NAMALWA (cell line): ENCODE results near the gene MYH9.
A peak's percentile ranks its signal among the peaks of the same experiment; 100 is the strongest.

Experiments
- DNase-seq: peaks from one replicate; pipeline ENCODE4 v3.0.0-alpha.2; 2015; ENCODE audit warnings: low spot score

Gene MYH9

DNA sequence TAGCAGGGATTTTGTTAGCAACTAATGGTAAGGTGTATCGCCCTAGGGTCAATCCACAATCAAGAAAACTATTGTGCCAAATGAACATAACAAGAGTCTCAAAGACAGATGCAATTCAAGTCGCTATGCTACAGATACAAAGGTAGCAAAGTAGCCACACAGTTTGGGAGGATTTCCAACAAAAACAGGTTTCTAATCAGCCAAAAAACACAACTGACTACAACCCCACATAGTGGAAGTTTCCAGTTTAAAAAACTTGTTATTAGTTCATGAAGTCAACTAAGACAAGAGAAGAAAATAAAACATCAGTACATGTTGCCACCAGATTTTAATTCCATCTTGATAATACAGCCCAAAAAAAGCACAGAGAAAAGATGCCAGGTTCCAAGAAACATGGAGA is 38.0 kb downstream of the MYH9 start:
- no peak for DNase-seq

DNA sequence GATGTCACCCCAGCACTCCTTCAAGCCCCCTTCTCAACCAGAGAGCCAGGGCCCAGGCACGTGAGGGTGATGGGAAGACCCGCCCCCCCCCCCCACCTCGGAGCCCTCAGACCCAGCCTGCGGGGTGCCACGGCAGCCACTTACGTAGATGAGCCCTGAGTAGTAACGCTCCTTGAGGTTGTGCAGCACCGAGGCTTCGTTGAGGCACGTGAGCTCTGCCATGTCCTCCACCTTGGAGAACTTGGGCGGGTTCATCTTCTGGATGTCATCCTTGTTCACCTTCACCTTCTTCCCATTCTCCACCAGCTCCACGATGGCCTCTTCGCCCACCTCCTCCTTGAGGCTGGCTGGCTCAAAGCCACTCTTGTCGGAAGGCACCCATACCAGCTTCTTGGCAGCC is 39.0 kb downstream of the MYH9 start:
- no peak for DNase-seq

DNA sequence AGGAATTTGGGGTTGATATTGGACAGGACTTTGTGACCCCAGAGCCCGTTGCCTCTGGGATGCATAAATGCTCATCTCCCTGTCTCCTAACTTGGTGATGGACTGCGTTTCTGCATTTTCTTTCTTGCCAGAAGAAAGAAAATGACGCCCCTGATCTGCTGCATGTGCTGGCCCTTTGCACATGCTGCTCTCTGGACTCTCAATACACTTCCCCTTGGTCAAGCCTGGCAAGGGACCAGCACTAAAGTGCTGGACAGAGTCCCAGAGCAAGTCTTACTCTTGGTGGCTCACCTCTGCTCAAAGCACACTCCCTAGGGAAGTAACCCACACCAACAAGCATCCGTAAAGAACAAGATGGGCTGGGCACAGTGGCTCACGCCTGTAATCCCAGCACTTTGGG is 40.7 kb downstream of the MYH9 start:
- DNase-seq = no peak

- no peak for DNase-seq
Observed at GRCh38 chr22:36344106-36344827, 43.5 kb downstream of the MYH9 start.

DNA sequence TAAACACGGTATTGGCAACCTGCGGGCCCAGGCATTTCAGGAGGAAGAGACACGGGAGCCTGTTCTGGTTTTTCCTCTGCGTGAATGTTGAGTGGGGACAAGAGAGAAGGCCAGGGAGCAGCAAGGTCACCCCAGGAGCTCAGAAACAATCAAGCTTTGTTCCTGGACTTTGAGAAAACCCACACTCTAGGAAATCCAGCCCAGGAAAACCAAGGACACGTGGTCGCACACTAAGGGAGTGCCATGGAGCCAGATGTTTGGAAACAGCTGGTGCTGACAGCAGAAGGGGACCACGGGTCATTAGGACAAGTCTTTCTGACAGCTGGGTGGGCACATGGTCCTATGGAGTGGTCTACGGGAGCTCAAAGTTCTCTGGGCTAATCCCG is 44.1 kb downstream of the MYH9 start:
- no peak for DNase-seq

DNA sequence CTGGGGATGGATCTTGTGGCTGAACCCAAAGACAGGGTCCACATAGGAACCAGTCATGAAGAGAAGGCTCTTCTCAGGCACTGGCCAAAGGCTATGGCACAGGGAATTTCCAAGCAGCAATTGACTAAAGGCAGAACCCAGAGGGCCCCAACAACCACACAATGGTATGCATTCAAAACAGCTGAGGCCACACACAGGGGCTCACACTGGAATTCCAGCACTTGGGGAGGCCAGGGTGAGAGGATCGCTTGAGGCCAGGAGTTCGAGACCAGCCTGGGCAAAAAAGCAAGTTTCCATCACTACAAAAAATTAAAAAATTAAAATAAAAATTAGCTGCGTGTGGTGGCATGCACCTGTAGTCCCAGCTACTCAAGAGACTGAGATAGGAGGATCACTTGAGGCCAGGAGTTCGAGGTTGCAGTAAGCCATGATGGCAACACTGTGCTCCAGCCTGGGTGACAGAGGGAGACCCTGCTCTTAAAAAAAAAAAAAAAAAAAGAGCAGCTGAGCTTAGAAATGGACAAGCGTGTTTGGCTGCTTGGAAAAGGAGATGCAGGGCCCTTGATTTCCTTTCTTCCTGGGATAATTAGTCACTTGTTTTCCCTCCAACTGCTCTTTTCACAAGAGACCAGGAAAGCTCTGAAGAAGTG is 44.6 kb downstream of the MYH9 start:
- DNase-seq = no peak

DNA sequence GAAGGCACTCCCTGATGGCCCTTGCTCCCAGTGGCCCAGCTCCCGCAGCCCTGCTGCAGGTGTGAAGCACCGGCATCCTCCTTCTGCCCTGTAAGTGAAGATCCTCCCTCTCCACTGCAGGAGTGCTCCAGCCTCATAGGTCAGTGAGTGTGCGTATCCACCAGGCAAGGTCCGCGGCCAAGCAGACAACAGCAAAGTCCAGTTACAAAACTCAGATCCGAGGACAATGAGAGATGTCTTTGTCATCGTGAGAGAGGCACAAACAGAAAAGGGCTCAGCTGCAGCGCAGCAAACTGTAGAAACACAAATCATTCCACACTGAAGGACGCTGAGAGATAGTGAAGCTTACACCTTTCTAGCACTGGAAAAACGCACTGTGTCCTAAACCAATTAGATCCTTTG is 46.1 kb downstream of the MYH9 start:
- DNase-seq = no peak

DNA sequence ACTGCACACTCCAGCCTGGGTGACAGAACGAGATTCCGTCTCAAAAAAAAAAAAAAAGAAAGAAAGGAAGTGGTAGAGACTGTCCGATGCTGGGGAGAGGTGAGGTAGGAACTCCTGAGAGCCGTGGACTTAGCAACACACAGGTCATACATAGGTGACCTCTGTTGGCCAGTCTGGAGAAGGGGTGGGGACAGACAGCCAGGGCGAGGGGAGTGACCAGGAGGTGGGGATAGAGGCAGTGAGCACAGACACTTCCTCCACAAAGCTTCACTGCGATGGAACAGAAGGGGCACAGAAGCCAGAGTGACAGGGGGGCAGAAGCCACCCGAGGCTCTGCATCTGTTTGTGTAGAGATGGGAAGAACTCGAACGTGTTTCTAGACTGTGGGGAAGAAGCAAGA is 47.1 kb downstream of the MYH9 start:
- DNase-seq = no peak

- no peak for DNase-seq
Observed at GRCh38 chr22:36339171-36340065, 48.3 kb downstream of the MYH9 start.

DNA sequence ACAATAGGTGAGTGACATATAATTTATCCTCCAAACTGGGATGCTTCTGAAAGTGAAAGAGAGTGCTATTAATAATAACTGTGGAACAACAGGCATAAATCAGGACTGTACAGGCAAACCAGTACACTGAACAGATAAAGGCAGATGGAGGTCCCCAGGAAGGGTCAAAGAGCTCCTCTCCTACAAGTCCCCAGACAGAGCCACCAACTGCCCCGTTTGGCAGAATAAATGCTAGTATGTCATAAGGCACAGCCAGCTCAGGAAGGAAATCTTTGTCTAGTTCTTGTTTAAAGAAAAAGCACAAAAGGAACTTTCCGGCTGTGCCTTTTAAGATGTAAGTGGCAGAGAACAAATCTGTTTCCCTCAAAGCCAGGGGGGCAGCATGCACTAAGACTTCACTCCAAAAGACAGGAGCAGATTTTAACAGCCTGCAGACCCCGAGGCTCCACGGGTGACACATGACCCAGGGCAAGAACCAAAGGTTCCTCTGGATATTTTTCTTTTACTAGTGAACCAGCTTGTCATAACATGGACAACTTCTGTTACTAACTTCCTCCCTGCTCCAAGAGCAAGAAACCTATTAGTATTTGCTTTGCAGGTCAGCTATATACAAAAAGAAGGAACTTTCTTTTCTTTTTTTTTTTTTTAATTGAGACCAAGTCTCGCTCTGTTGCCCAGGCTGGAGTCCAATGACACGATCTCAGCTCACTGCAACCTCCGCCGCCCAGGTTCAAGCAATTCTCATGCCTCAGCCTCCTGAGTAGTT is 50.2 kb downstream of the MYH9 start:
- no peak for DNase-seq

- DNase-seq = no peak
Observed at GRCh38 chr22:36336246-36337182, 51.3 kb downstream of the MYH9 start.

GRCh38 chr22:36335621-36336020 is 52.1 kb downstream of the MYH9 start:
- no peak for DNase-seq

DNA sequence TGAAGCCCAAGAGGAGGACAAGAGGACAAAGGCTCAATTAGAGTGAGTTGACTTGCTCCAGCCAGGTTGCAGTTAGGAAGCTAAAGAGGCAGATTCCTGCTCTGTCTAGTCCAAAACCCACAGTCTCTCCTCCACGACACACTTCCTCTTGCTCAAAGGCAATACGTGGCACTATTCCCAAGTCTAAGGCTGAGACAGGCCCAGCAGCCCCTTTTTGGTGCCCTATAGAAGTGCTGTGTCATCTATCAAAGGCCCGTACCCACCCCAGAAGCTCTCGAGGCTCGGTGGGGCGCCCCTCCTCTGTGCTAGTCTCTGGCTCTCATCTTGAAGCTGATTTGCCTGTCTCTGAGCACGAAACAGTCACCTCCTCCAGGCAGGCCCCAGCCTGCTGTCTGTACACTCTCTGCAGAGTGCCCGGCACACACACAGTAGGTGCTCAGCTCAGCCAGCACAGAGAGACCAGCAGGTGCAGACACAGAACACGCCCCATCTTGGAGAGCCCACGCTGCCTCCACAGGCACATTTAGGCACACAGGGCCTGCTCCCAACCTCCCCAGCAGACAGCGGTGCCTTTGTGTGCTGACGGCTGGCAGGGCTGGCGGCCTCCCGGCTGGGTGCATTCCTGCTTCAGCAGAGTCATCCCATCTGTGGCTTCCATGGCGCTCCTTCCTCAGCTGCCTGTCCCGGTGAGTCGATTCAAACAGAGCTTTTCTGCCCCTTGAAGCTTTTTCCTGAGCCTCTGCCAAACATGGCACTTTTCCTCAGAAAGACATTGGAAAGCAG is 52.8 kb downstream of the MYH9 start:
- DNase-seq = no peak

DNA sequence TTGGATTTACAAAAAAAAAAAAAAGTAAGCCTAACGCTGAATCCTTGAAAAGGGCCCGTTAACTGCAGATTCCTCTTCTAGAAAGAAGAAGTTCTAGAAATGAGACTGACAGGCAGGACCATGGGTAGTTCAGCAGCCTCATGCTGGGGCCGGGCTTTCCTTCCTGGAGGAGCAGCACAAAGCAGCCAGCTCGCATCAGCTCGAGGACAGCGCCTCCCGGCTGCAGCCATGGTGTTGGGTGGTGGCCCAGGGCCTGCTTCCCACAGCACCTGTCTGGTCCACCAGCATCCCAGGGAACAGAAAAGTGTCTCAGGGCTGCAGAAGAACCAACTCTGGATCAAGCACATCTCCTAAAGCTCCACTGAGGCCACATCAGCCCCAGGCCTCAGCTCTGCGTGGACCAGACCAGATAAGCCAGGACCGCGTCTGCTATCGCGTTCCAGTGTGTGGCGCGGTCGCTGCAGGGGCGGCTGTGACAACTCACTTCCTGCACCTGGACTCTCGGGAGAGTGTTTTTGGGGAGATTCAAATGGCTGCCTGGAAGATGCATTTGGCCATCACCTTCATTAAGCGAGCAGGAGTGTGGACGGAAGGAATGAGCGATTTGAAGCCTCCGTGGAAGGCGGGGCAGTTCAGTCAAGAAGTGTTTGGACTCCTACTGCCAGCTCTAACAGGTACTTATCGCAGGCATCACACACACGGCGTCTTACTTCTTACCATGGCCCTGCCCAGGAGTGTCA is 53.5 kb downstream of the MYH9 start:
- no peak for DNase-seq

DNA sequence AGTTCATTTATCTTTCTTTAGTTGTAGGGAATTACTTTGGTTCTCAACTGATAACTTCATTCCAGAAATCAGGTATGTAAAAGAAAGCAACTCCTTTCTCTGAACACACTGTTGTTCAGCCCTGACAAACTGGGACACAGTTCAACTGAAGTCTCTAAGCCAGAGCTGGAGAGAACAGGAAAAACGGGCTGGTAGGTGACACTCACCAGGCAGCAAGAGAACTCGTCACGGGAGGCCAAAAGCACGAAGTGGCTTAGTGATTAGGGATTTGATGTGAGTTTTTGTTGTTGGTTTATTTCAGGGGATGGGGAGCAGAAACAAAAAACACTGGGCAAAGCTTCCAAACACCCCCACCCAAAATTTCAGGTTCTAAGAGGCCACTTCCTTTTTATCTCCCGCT is 54.1 kb downstream of the MYH9 start:
- DNase-seq = no peak

DNA sequence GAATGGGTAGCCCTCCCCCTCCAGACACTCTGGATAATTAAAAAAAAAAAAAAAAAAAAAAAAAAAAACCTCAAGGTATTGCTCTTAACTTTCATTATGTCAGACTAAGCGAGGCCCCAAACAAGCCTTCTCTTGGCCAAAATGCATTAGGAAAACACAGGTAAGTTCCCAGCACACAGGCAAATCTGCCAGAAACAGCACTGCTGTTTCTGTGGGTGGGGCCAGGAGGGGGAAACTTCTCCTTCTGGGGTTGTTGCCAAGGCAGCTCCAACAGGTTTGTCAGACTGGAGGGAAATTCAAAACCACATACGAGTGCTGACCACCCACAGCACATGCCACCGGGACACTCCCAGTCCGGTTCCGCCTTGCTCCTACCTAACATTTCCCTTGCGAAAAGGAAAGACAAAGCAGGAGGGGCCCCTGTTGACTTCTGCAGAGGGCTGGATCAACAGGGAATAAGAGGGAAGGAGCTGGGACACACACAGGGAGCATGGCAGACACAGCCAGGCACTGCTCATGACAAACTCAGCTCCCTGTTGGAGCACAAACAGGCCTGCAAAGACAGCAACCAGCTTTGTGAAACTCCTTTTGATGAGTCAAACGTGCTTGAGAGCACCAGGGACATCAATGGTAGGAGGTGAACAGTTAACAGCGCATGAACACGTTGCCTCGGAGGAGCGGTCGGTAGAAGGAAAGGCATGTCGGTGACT is 55.0 kb downstream of the MYH9 start:
- no peak for DNase-seq

GRCh38 chr22:36331912-36332622 is 55.7 kb downstream of the MYH9 start:
- peak; percentile 26 for DNase-seq

DNA sequence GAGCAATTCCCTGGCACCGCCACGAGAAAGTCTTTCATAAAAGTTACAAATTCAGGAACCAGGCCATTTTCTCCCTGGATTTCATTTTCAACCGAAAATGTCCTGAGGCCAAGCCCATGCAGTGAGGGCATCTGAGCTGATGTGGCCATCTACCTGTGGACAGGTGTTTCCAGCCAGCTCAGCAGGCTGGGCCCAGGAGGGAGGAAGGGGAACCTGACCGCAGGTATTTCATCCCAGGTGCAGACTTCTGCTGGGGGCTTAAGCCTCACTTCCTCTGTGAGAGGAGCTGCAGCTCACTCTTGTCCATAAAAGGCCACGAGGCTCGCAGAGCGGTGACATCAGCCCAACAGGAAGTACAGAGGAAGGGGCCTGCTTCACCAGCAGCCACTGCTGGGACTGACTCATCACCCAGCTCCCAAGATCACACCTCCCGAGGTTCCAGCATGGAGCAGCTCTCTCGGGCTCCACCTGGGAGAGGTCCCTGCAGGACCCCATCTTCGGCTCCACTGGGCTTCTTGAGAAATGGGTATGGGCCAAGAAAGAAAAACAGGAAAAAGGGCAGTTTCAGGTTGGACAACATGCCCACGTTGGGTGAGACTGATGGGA is 56.4 kb downstream of the MYH9 start:
- peak; percentile 76 for DNase-seq
